PFSK-1 (cell line): ENCODE results near the gene EFEMP1. TPM values are rescaled to one million over a fixed set of nuclear protein-coding genes. Genes with fewer than 3 reads are reported as not detected.

Experiments used
- FOXP2 ChIP-seq: optimal IDR thresholded peaks from 2 replicates; pipeline ENCODE3; 2011; ENCODE audit warnings: borderline replicate concordance, control low read depth, inconsistent platforms; ENCODE audit not compliant: insufficient read depth; ENCODE audit errors: extremely low read length, extremely low read depth
- POLR2AphosphoS5 ChIP-seq: IDR thresholded peaks from 2 replicates; pipeline ENCODE4 v1.6.1; 2012; ENCODE audit warnings: low read depth, mild to moderate bottlenecking, control low read depth, low read length, moderate library complexity
- REST ChIP-seq, 2 experiments: IDR thresholded peaks; 2 replicates each; pipeline versions ENCODE4 v1.6.1 to v1.8.0; 2011 to 2012; ENCODE audit warnings: low read depth in 2 of 2, low read length in 2 of 2, control low read depth in 1 of 2, inconsistent platforms in 1 of 2, mild to moderate bottlenecking in 1 of 2, moderate library complexity in 1 of 2; ENCODE audit not compliant: insufficient read depth in 1 of 2
- SIN3A ChIP-seq: IDR thresholded peaks from 2 replicates; pipeline ENCODE4 v1.6.1; 2012; ENCODE audit warnings: mild to moderate bottlenecking, low read length, moderate library complexity, borderline replicate concordance; ENCODE audit not compliant: insufficient read depth
- TAF1 ChIP-seq: IDR thresholded peaks from 2 replicates; pipeline ENCODE4 v1.6.1; 2012; ENCODE audit warnings: low read length, control low read depth, borderline replicate concordance; ENCODE audit not compliant: insufficient read depth
- polyA plus RNA-seq: library from polyadenylated mRNA; unstranded; fragments of >200 nt; gene quantifications from one replicate; pipeline ENCODE4 v1.2.1, GENCODE V29; 2012; ENCODE audit warnings: low read depth, missing spikeins; ENCODE audit not compliant: insufficient read length

Gene EFEMP1, protein sequence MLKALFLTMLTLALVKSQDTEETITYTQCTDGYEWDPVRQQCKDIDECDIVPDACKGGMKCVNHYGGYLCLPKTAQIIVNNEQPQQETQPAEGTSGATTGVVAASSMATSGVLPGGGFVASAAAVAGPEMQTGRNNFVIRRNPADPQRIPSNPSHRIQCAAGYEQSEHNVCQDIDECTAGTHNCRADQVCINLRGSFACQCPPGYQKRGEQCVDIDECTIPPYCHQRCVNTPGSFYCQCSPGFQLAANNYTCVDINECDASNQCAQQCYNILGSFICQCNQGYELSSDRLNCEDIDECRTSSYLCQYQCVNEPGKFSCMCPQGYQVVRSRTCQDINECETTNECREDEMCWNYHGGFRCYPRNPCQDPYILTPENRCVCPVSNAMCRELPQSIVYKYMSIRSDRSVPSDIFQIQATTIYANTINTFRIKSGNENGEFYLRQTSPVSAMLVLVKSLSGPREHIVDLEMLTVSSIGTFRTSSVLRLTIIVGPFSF
- 123 TPM for polyA plus RNA-seq

- TF ChIP-seq FOXP2 (peak; percentile 25), SIN3A (peak; percentile 47; the same call in 1 of the 2 replicates), POLR2AphosphoS5 (peak; percentile 87), REST (IDR thresholded peaks at IDR 0.05; ENCODE audit: insufficient read depth in 1 of 2, low read depth in 2 of 2, low read length in 2 of 2) (no peak), TAF1 (peak; percentile 70)
Measured at GRCh38 chr2:55923091-55923981, at the start of gene EFEMP1. Gene EFEMP1, minus strand, starts transcription at chr2:55923782. Its CDS starts 1,342 bp downstream, at chr2:55922440.

- TF ChIP-seq FOXP2 = no peak
- no peak for TF ChIP-seq POLR2AphosphoS5
- TF ChIP-seq SIN3A = no peak
- TF ChIP-seq TAF1 = no peak
Measured at GRCh38 chr2:55970500-55970899, 46.9 kb upstream of the EFEMP1 start.

GRCh38 chr2:55968941-55969340 lies 45.4 kb upstream of the EFEMP1 start:
- no peak for TF ChIP-seq FOXP2

DNA sequence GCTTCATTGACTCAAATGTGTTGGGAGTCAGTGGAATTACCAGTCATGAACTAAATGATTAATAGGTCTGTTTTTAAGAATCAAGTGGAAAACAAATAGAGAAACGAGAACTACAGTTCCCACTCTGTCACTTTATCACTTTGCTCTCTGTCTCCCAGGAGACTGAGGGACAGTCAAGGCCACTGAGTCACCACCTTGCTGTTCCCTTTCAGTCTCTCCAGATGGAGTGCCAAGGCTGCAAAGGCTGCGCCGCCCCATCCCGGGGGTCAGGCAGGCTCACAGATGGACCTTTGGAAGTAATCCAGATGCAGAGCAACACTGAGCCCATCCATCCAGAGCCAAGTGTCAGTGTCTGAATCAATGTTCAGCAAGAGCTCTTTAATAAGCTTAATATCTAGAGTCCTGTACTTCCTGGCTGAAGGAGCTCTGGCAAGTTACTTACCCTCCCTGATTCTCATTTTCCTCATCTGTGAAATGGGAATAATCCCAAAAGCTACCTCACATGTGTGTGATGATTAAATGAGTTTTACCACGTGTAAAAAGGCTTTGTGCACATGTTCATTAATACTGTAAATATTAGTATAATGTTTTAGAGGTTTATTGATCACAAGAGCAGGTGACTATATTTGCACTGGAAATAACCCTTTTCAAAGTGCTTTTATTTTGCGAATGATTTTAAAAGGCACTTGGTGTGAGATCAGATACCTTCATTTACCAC lies 43.0 kb upstream of the EFEMP1 start:
- TF ChIP-seq FOXP2 (no peak), REST (IDR thresholded peaks at IDR 0.05; ENCODE audit: insufficient read depth in 1 of 2, low read depth in 2 of 2, low read length in 2 of 2) (no peak), POLR2AphosphoS5 (no peak), TAF1 (no peak), SIN3A (no peak)

GRCh38 chr2:55965966-55966365 lies 42.4 kb upstream of the EFEMP1 start:
- TF ChIP-seq TAF1 = no peak
- TF ChIP-seq SIN3A = no peak

GRCh38 chr2:55965276-55965675 lies 41.7 kb upstream of the EFEMP1 start:
- TF ChIP-seq POLR2AphosphoS5 = no peak
- no peak for TF ChIP-seq SIN3A
- no peak for TF ChIP-seq REST (IDR thresholded peaks at IDR 0.05; ENCODE audit: insufficient read depth in 1 of 2, low read depth in 2 of 2, low read length in 2 of 2)
- no peak for TF ChIP-seq FOXP2
- no peak for TF ChIP-seq TAF1
